HEK293 (cell line): ENCODE data around the gene PAPLN.
A peak's percentile ranks its signal among the peaks of the same experiment; 100 is the strongest.

Experiments
- CTCF ChIA-PET: fragments of 350-600 bp; formaldehyde crosslinking; extraction: SDS; loops from one replicate; lab custom pipeline; 2021; ENCODE audit warnings: antibody characterized with exemption; lab: Yijun Ruan, JAX
- POLR2A ChIA-PET: fragments of 300-600 bp; formaldehyde crosslinking; extraction: SDS; loops from one replicate; lab custom pipeline; 2020; ENCODE audit warnings: antibody characterized with exemption, inconsistent platforms; lab: Yijun Ruan, JAX
- H3K27ac ChIP-seq: fragments of 200-500 bp; sonication (Bioruptor generic); 2 replicates; pipeline ENCODE4 v1.5.1; 2014; ENCODE audit warnings: low read depth, low read length, control low read depth, inconsistent platforms; ENCODE audit errors: extremely low read depth
- H3K36me3 ChIP-seq, 2 experiments: fragments of 200-500 bp in 1 of 2; sonication (Bioruptor generic) in 1 of 2; 1 replicate in 1 of 2; 2 replicates in 1 of 2; pipeline ENCODE4 v1.5.1; 2014 to 2017; ENCODE audit warnings: inconsistent platforms in 2 of 2, low read length in 2 of 2; ENCODE audit not compliant: control insufficient read depth in 2 of 2, insufficient read depth in 1 of 2
- H3K4me1 ChIP-seq: fragments of 200-500 bp; sonication (Bioruptor generic); 2 replicates; pipeline ENCODE4 v1.5.1; 2014; ENCODE audit warnings: mild to moderate bottlenecking, low read length, inconsistent platforms; ENCODE audit not compliant: control insufficient read depth, insufficient read depth
- H3K4me3 ChIP-seq: 2 replicates; pipeline ENCODE4 v1.5.1; 2011; ENCODE audit warnings: low read depth, mild to moderate bottlenecking, control low read depth, low read length, moderate library complexity
- H3K9me3 ChIP-seq: fragments of 200-500 bp; sonication (Bioruptor generic); 2 replicates; pipeline ENCODE4 v1.5.1; 2014; ENCODE audit warnings: low read depth, low read length, inconsistent platforms; ENCODE audit not compliant: control insufficient read depth, insufficient read depth
- BCL6B ChIP-seq: fragments of 450-650 bp; formaldehyde crosslinking; IDR thresholded peaks from 2 replicates; pipeline ENCODE4 v1.5.1; 2017; ENCODE audit warnings: missing biosample characterization, missing genetic modification characterization
- GLIS2 ChIP-seq: fragments of 450-650 bp; formaldehyde crosslinking; IDR thresholded peaks from 2 replicates; pipeline ENCODE4 v1.5.1; 2016; ENCODE audit warnings: missing biosample characterization, missing genetic modification characterization
- IKZF3 ChIP-seq: fragments of 450-650 bp; IDR thresholded peaks from 2 replicates; pipeline ENCODE4 v1.5.0; 2018; ENCODE audit warnings: missing biosample characterization, mild to moderate bottlenecking, missing genetic modification characterization, moderate library complexity
- ZBTB48 ChIP-seq: fragments of 450-650 bp; formaldehyde crosslinking; IDR thresholded peaks from 2 replicates; pipeline ENCODE4 v1.5.1; 2016; ENCODE audit warnings: missing biosample characterization, missing genetic modification characterization
- ZEB2 ChIP-seq: fragments of 450-650 bp; formaldehyde crosslinking; IDR thresholded peaks from 2 replicates; pipeline ENCODE4 v1.5.1; 2016; ENCODE audit warnings: missing biosample characterization, missing genetic modification characterization
- ZIC2 ChIP-seq: fragments of 450-650 bp; formaldehyde crosslinking; IDR thresholded peaks from 2 replicates; pipeline ENCODE4 v1.5.1; 2016; ENCODE audit warnings: missing biosample characterization, missing genetic modification characterization
- ZNF155 ChIP-seq: fragments of 450-650 bp; formaldehyde crosslinking; IDR thresholded peaks from 2 replicates; pipeline ENCODE4 v1.5.1; 2016; ENCODE audit warnings: missing biosample characterization, missing genetic modification characterization
- ZNF366 ChIP-seq: fragments of 450-650 bp; formaldehyde crosslinking; conservative IDR thresholded peaks from 2 replicates; pipeline ENCODE4 v1.5.1; 2016; ENCODE audit warnings: missing biosample characterization, missing genetic modification characterization
- ZNF561 ChIP-seq: fragments of 450-650 bp; IDR thresholded peaks from 2 replicates; pipeline ENCODE4 v1.5.1; 2018; ENCODE audit warnings: missing biosample characterization, missing genetic modification characterization, borderline replicate concordance
- ZNF623 ChIP-seq: fragments of 450-650 bp; formaldehyde crosslinking; IDR thresholded peaks from 2 replicates; pipeline ENCODE4 v1.5.1; 2016; ENCODE audit warnings: missing biosample characterization, missing genetic modification characterization
- ZNF654 ChIP-seq: fragments of 450-650 bp; formaldehyde crosslinking; IDR thresholded peaks from 2 replicates; pipeline ENCODE4 v1.5.1; 2016; ENCODE audit warnings: low read depth, missing biosample characterization, missing genetic modification characterization
- ZNF670 ChIP-seq: fragments of 450-650 bp; formaldehyde crosslinking; IDR thresholded peaks from 2 replicates; pipeline ENCODE4 v1.5.1; 2016; ENCODE audit warnings: missing biosample characterization, missing genetic modification characterization, low read depth
- ZNF707 ChIP-seq: fragments of 450-650 bp; formaldehyde crosslinking; IDR thresholded peaks from 2 replicates; pipeline ENCODE4 v1.5.1; 2016; ENCODE audit warnings: missing biosample characterization, missing genetic modification characterization
- ZNF76 ChIP-seq: fragments of 450-650 bp; formaldehyde crosslinking; IDR thresholded peaks from 2 replicates; pipeline ENCODE4; 2016; ENCODE audit warnings: low read depth, missing biosample characterization, missing genetic modification characterization, borderline replicate concordance
- ZNF791 ChIP-seq: fragments of 450-650 bp; formaldehyde crosslinking; IDR thresholded peaks from 2 replicates; pipeline ENCODE4 v1.5.1; 2016; ENCODE audit warnings: missing biosample characterization, missing genetic modification characterization
- ZSCAN5A ChIP-seq: fragments of 450-650 bp; formaldehyde crosslinking; IDR thresholded peaks from 2 replicates; pipeline ENCODE4 v1.5.1; 2016; ENCODE audit warnings: missing biosample characterization, missing genetic modification characterization
- TF ChIP-seq, protein P1 (sequence below): fragments of 450-650 bp; formaldehyde crosslinking; IDR thresholded peaks from 2 replicates; pipeline ENCODE4 v1.5.1; 2016; ENCODE audit warnings: missing biosample characterization, missing genetic modification characterization
- TF ChIP-seq, protein P2 (sequence below): fragments of 450-650 bp; formaldehyde crosslinking; IDR thresholded peaks from 2 replicates; pipeline ENCODE4 v1.5.1; 2016; ENCODE audit warnings: missing biosample characterization, missing genetic modification characterization
- TF ChIP-seq, protein P3 (sequence below): fragments of 450-650 bp; formaldehyde crosslinking; optimal IDR thresholded peaks from 2 replicates; pipeline ENCODE3; 2016; ENCODE audit warnings: missing biosample characterization, mild to moderate bottlenecking, missing genetic modification characterization

Gene PAPLN

GRCh38 chr14:73239393-73240241 is 2.3 kb downstream of the PAPLN start (continued):
- no peak for TF ChIP-seq ZNF76 (tag by site-specific recombination)
- TF ChIP-seq ZSCAN5A (tag by site-specific recombination) = no peak
- no peak for TF ChIP-seq ZNF366 (tag by site-specific recombination)
- TF ChIP-seq, protein P1, sequence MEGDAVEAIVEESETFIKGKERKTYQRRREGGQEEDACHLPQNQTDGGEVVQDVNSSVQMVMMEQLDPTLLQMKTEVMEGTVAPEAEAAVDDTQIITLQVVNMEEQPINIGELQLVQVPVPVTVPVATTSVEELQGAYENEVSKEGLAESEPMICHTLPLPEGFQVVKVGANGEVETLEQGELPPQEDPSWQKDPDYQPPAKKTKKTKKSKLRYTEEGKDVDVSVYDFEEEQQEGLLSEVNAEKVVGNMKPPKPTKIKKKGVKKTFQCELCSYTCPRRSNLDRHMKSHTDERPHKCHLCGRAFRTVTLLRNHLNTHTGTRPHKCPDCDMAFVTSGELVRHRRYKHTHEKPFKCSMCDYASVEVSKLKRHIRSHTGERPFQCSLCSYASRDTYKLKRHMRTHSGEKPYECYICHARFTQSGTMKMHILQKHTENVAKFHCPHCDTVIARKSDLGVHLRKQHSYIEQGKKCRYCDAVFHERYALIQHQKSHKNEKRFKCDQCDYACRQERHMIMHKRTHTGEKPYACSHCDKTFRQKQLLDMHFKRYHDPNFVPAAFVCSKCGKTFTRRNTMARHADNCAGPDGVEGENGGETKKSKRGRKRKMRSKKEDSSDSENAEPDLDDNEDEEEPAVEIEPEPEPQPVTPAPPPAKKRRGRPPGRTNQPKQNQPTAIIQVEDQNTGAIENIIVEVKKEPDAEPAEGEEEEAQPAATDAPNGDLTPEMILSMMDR (tag by site-specific recombination) = no peak
- TF ChIP-seq ZNF791 = no peak
- TF ChIP-seq, all 188 proteins: peak for 3

GRCh38 chr14:73240816-73241480 is 3.6 kb downstream of the PAPLN start:
- Histone ChIP-seq H3K27ac (no peak overlapping the region), H3K9me3 (no peaks in the 10 kb centered on the region), H3K36me3 (no peaks in the 10 kb centered on the region), H3K4me1 (peaks cover 7% of the 10 kb centered on the region), H3K4me3 (no peak overlapping the region)
- CTCF ChIA-PET = no interaction called here
- POLR2A ChIA-PET = no interaction called here
- TF ChIP-seq ZNF155 (no peak), ZIC2 (tag by site-specific recombination) (peak; percentile 25; the same call in 1 of the 2 replicates)

DNA sequence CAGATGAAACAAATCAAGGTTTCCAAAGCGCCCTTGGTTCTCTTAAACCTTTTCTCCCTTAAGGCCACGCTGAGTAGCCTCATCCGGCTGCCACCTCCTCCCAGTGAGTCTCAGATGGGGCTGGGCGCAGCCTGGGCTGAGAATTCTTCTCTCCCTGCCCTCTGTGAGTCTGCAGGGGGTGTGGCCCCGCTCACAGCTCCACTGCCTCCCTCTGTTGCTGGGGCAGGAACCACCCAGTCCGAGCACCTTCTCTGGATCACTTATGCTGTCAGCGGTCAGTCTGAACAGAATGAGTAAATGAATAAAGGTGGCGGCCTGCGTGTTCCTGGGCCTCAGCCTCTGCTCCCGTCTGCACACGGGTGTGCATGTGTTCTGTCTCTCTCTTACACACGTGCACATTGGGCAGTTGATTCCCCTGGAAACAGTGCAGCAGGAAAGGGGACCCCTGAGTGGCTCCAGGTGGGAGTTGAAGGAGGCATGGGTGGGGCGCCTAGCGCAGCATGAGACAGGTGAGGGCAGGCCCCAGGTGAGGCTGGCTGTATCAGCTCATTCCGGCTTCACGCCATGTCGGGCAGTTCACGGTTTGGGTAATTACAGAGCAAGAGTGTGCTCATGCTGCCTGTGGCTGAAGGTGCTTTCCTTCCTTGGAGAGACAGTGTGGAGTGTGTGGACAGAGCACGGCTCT is 4.3 kb downstream of the PAPLN start:
- CTCF ChIA-PET = interaction anchor here (0.5 kb wide), 1 partner anchor 207 kb away, joined by 3 read pairs; no protein-coding TSS in a partner anchor
- TF ChIP-seq, protein P2, sequence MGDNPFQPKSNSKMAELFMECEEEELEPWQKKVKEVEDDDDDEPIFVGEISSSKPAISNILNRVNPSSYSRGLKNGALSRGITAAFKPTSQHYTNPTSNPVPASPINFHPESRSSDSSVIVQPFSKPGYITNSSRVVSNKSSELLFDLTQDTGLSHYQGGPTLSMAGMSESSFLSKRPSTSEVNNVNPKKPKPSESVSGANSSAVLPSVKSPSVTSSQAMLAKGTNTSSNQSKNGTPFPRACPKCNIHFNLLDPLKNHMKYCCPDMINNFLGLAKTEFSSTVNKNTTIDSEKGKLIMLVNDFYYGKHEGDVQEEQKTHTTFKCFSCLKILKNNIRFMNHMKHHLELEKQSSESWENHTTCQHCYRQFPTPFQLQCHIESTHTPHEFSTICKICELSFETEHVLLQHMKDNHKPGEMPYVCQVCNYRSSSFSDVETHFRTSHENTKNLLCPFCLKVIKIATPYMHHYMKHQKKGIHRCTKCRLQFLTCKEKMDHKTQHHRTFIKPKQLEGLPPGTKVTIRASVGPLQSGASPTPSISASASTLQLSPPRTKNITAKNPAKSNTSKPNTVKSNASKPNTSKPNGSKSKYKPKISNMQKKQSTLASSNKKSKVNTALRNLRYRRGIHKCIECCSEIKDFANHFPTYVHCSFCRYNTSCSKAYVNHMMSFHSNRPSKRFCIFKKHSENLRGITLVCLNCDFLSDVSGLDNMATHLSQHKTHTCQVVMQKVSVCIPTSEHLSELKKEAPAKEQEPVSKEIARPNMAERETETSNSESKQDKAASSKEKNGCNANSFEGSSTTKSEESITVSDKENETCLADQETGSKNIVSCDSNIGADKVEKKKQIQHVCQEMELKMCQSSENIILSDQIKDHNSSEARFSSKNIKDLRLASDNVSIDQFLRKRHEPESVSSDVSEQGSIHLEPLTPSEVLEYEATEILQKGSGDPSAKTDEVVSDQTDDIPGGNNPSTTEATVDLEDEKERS (tag by site-specific recombination) = no peak
- TF ChIP-seq ZNF654 (tag by site-specific recombination) (no peak), ZNF623 (tag by site-specific recombination) (no peak), GLIS2 (tag by site-specific recombination) (no peak), ZNF561 (tag by site-specific recombination) (no peak), ZNF707 (tag by site-specific recombination) (no peak), ZBTB48 (no peak), IKZF3 (tag by site-specific recombination) (no peak), ZNF670 (tag by site-specific recombination) (no peak), BCL6B (tag by site-specific recombination) (no peak), ZEB2 (tag by site-specific recombination) (no peak)
- TF ChIP-seq, protein P3, sequence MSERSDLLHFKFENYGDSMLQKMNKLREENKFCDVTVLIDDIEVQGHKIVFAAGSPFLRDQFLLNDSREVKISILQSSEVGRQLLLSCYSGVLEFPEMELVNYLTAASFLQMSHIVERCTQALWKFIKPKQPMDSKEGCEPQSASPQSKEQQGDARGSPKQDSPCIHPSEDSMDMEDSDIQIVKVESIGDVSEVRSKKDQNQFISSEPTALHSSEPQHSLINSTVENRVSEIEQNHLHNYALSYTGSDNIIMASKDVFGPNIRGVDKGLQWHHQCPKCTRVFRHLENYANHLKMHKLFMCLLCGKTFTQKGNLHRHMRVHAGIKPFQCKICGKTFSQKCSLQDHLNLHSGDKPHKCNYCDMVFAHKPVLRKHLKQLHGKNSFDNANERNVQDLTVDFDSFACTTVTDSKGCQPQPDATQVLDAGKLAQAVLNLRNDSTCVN (tag by site-specific recombination) = no peak
- POLR2A ChIA-PET = no interaction called here
- Histone ChIP-seq H3K9me3 (no peaks in the 10 kb centered on the region), H3K4me1 (peaks cover 7% of the 10 kb centered on the region), H3K36me3 (no peaks in the 10 kb centered on the region), H3K4me3 (no peak overlapping the region), H3K27ac (no peak overlapping the region)
